EL (cell line): Measurements from ENCODE around the gene APBA2.

ENCODE experiments used
- DNase-seq: peaks from one replicate; pipeline ENCODE4 v3.0.0-alpha.2; 2016

Gene APBA2

GRCh38 chr15:28942046-28942445, 56.3 kb downstream of the APBA2 start:
- DNase-seq: no peak

- no peak for DNase-seq
Observed at GRCh38 chr15:28942571-28942970, 56.8 kb downstream of the APBA2 start.

DNA sequence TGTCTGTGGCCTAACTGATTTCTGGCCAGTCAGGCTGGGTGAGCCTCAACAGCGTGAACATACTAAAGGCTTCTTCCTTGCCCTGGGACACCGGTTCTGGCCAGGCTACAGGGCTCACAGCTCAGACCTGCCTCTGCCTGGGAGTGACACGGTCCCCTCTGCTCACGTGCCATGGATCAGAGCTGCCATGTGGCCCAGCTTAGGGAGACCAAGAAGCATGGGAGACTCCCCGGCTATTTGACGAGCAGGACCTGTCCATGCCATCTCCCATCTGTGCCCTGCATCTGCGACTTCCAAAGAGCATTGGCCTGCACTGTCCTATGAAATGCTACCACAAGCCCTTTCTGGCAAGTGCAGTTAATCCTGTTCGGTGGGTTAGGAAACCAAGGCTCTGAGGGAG, 57.4 kb downstream of the APBA2 start:
- DNase-seq: no peak

DNA sequence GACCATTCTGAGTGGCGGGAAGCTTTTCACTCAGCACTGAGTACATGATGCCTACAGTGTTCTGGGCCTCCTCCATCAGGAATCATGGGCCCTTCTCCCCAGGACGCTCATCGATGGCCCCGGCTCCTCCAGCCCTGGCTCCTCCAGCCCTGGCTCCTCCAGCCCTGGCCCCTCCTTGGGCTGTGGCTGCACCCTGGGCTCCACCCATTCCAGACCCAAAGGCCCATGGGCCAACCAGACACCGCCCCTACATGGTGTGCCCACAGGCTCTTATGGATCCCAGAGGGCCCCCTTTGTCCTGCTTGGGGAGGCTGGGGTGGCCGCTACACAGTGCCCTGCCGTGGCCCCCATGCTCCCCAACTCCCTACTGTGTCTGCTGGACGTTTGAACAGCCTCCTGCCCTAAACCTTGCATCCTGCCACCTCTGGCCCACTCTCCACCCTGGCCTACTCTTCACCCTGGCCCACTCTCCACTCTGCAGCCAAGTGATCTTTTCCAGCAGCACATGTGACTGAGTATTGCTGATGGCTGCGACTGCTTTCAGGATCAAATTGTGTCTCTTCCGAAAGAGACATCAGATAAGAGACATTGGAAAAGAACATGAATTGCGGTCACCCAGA, 57.9 kb downstream of the APBA2 start:
- DNase-seq: no peak

DNA sequence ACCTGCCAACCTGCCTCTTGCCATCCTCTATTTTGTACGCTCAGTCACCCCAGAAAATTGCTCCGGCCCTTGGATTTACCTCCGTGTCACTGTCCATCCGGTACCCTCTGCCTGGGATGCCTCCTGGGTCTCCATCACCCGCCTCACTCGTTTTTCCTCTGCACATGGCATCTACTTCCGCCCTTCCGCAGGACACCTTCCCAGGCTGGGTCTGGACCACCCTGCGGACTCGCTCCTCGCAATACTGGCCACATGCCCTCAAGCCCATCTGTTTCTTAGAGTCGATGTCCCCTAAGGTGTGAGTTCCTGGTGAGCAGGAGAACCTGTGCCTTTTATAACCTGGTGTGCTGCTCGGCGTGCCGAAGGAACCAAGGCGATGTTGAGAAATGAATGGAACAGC, 58.5 kb downstream of the APBA2 start:
- no peak for DNase-seq

DNA sequence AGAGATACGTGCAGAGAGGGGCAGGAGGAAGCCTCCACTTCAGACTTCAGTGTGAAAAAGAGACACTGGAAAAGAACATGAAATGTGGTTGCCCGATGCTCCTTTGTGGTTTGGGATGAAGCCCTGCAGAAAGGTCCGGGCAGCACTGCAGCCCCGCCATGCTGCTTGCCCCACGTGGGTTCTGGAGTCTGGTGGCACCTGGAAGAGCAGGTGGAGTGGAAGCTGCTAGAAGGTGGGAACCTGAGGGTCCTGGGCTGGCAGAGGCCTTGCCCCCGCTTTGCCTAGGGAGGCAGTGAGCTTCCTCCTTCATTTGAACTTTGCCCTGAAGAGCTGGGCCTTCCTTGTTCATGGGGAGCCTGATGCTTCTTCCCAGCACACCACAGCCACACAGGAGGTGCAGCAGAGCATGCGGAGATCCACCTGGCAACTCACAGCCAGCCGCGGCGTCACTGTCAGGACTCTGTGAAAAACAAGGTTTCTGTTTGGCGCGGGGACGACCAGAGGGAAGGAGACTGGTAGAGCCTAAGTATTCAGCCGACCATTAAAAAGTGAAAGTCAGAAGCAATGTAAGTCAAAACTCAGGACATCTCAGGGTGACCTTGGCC, 59.0 kb downstream of the APBA2 start:
- no peak for DNase-seq

GRCh38 chr15:28945626-28946230, 60.0 kb downstream of the APBA2 start:
- no peak for DNase-seq

DNA sequence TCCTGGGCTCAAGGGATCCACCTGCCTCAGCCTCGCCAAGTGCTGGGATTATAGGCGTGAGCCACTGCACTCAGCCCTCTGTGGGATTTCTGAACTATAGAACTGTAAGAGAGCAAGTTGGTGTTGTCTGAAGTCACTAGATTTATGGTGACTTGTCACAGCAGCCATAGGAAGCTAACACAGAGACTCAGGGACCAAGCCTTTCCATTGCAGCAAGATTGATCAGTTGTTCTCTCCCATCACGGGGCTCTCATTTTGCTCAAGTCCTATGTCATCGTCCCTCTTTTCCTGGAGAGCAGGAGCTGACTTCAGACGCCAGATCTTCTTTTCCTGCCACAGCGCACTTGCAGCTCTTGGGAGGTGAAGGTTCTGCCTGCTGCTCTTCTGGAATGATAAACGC, 61.0 kb downstream of the APBA2 start:
- no peak for DNase-seq

GRCh38 chr15:28947221-28947674, 61.5 kb downstream of the APBA2 start:
- DNase-seq: no peak

DNA sequence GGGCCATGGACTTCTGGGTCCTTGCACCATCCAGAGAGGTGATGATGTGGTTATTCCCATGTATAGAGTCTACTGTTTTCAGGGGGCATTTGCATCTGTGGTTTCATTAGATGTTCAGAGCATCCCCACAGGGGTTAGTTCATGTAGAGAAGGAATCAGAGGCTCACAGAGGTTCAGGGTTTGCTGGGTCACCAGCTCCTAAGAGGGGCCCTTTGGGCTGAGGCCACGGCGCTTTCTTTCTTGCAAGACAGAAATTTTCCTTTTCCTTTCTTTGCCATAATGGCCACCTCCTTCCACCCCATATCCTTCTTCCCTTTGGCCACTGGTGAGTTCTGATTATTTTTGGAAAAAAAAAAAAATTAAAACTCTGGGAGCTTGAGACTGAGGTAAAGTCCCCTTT, 62.3 kb downstream of the APBA2 start:
- no peak for DNase-seq

DNA sequence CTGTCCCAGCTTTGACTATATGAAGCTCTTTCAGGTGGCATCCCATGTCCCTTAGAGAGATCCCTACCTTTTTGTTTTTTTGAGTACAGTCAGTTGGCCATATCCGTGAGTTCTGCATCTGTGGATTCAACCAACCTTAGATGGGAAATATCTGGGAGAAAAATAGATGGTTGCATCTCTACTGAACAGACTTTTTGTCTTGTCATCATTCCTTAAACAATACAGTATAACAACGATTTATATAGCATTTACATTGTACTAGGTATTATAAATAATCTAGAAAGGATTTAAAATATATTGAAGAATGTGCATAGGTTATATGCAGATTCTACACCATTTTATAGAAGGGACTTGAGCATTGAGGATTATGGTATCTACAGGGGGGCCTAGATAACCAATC, 65.1 kb downstream of the APBA2 start:
- DNase-seq: no peak

- no peak for DNase-seq
Observed at GRCh38 chr15:28952666-28953491, 67.1 kb downstream of the APBA2 start.

DNA sequence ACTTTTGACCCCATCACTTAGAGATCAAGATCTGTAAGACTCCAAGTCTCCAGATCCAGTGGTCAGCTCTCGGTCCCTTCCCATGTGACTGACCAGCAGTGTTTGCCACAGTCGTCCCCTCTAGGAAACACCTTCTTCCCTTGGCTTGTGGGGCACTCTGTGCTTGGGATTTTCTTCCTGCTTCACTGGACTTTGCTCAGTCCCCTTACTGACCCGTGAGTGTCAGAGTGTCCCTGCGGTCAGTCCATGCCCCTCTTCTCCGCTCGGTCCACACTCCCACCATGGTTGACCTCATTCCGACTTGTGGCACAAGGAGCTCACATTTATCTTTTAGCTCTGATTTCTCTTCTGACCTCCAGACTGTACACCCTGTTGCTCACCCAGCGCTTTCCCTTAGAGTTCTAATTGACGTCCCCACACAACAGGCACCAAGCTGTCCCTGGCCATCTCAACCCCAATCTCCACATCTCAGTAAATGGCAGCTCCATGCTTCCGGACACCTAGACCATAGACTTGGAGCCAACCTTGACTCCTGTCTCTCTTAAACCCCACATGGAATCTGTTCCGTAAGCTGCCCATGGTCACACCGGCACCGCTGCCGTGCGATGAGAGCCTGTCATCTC, 67.9 kb downstream of the APBA2 start:
- no peak for DNase-seq

GRCh38 chr15:28954466-28955159, 68.8 kb downstream of the APBA2 start:
- no peak for DNase-seq

DNA sequence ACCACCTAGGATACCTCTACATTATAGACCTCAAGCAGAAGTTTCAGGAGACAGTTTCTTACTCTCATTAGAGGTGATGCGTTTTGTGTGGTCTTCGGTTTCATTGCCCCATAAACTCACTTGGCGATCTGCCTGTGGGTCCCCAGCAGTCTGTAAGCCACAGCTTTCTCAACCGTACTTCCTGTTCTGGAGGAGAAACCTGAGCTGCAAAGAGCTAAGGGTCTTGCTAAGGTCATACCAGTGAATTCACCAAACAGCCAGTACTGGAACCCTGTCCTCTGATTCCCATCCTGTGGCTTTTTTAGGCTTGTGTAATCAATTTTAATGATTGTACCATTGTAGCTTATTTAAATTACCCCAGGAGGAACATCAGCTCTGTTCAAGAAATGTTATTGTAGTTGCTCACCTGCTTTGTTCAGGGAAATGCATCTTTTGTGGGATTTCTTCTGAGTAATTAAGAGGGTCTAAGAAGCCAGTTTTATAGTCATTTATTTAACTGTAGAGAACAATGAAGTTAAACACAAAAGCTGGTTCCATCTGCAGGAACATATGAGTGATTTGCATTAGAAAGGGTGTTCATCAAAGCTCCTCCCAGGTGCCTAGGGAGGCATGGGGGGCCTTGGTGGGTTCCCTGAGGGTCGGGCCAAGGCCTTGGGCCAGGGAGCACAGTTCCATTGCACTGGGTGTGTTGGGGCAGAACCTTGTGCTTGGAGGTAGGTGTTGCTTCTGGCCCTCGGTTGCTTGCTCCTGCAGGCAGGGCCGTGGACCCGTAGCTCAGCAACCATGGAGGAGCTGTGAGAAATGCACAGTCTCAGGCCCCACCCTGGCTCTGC, 69.6 kb downstream of the APBA2 start:
- peak; percentile 67 for DNase-seq

DNA sequence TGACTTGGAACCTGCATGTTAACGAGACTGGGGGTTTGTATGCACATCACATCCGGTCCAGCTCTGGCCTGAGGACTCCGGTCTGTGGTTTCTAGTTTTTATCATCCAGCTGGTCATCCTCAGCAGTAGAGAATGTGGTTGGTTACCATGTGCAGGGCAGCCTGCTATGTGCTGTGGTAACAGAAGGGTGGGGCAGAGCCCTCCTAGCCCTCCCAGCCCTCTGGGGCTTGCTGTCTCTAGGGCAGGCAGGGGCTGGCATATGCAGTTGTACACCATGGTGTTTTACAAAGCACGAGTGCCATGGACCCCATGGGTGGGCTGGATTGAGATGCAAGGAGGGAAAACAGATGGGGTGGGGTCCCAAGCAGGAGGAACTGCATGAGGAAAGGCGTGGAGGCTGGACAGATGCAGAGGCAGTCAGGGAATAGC, 70.2 kb downstream of the APBA2 start:
- DNase-seq: peak; percentile 86

- DNase-seq: no peak
Observed at GRCh38 chr15:28956491-28956890, 70.7 kb downstream of the APBA2 start.

GRCh38 chr15:28957606-28958498, 72.1 kb downstream of the APBA2 start:
- DNase-seq: no peak

GRCh38 chr15:28959326-28959725, 73.6 kb downstream of the APBA2 start:
- no peak for DNase-seq

DNA sequence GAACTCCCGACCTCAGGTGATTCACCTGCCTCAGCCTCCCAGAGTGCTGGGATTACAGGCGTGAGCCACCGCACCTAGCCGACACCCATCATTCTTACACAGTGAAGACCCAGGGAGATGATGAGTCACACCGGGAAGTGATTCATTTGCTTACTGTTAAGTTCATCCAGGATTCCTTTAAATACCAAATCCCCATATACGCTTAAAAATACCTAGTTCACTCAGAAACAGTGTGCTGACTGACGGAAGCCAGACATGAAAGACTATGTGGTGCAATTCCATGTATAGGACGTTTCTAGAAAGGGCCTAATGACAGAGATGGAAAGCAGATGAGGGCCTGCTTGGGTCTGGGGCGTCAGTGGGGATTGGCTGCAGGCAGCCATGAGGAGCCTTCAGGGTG, 75.2 kb downstream of the APBA2 start:
- peak; percentile 85 for DNase-seq

DNA sequence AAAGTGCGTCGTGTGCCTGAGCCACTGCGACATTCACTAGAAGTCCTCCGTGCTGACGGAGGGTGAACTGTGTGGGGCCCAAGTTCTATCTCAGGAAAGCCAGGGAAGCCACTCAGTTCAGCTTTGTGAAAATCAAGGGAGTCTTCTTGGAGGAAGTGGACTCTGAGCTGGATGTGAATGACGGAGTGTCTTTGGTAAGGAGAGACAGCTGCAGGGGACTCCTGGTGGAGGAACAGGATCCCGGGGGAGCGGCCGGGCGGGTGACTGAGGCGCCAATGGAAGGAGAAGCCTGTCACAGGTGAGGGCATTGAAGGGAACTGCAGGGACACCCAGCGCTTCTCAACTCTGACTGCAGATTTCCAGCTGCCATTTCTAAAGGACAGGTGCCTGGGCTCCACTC, 75.6 kb downstream of the APBA2 start:
- no peak for DNase-seq
